Non-pigmented ciliary epithelial cell (primary cell): Measurements from ENCODE around the gene CCDC51.

ENCODE experiments used
- DNase-seq: peaks from one replicate; pipeline ENCODE4 v3.0.0-alpha.2; 2010; ENCODE audit warnings: low read depth

Gene CCDC51

DNA sequence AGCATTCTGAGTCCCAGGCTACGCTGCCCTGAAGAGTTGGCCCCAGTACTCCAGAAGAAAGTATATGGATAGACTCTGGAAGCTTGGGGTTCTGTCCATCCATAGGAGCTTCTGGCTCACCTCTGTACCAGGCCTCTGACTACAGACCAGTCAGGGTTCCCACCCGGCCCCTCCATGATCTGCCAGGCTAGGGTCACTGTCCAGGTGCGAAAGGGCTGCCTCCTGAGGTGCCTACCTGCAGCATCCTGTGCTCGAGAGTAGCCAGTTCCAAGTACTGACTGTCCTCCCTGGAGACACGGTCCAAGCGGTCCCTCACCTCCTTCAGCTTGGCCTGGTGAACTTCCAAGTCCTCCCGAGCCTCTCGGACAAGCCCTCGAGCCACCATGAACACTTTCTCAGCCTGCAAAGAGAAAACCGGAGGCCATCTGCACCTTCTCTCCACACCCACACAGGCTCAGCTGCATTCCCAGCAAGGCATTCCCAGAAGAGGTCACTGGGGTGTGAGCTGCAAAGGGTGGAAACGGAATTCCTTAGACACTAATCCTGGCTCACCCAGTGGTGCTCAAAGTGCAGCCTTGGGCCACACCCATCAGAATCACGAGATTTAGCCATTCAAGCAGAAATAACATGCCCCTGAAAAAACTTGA is 6.3 kb downstream of the CCDC51 start:
- no peak for DNase-seq

DNA sequence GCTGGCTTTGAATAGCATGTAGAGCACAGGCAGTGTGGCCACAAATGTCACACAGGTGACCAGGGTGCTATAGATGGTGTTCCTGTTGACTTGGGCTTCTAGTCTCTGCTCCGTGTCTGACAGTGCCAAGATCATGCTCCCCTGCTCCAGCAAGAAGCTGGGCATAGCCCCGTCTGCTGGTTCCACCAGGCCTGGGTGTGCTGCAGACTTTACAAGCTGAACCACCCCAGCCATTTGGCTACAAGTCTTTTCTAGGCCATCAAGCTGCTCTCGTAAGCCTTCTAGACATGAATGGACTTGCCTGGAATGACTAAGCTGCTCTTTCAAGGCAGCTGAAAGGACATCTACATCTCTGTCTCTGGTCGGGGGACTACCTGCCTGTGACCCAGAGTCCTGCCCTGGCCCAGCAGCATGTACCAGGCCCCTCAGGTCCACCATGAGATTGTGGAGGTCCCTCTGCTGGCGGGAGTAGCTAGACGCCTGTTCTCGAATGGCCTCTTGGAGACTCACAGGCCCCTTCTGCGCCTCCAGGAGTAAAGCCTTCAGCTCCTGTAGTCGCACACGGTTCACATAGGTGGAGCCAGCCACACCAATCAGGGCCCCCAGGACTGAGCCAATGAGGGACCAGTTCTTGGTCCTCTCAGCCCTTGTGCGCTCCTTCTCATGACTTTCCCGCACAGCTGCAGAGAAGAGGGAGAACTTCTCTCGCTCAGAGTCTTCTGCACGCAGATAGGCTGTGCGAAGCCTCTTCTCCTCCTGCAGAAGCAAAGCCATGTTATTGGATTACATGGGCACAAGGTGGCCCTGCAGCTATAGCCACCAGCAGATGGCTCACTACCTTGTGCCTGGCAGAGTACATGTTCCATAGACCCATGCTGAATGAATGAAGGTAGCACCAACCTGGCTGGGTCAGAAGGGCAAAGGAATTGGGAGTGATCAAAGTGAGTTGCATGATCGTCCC is 7.2 kb downstream of the CCDC51 start:
- DNase-seq: no peak

DNA sequence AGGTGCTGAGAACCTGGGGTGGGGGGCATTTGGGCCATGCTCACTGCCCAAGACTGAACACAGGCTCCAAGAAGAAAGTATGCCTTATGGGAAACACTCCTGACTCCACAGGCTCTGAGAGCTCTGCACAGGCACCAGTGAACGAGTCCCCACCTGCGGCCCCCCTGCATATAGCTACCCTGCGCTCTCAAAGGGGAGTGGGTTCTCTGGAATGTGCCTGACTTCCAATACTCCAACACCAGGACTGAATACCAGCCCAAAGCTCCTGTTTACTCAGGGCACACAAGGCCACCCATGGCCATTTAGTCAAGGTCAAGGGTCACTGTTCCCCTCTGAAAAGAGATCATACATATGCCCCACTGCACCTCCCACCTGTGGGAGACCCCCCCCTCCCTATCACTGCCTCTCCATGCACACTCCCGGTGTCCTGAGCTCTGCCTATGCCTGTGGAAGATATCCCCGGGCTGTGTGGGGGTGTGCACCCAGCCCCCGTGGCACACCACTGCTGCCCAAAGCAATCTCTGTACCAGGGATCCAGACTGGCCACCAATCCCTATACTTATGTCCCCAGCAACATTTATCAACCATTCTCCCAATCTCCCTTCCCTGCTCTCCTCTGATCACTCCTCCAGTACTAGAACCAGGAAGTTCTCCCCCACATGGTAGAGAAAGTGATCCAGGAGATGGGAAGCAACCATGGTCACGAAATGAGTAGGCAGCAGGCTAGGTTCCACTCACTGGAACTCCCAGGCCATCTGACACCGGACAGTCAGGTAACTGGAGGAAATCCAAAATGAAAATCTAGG is 8.5 kb downstream of the CCDC51 start:
- no peak for DNase-seq

DNA sequence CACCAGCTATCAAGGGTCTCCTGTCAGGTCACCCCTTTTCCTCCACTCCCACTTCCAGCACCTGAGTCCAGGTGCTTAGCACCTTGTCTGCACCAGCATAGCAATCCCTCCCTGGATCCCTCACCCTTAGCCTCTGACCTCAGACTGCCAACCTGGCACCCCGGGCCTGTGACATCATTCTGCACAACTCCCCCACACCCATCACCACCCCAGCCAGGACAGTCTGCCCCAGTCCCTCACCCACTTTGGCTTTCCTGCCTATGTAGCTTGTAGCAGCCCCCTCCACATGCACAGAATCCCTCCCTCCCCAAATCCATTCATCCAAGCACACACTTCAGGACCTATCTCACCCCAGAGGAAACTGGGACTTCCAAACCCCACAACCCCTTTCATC is 9.2 kb downstream of the CCDC51 start:
- DNase-seq: no peak

DNA sequence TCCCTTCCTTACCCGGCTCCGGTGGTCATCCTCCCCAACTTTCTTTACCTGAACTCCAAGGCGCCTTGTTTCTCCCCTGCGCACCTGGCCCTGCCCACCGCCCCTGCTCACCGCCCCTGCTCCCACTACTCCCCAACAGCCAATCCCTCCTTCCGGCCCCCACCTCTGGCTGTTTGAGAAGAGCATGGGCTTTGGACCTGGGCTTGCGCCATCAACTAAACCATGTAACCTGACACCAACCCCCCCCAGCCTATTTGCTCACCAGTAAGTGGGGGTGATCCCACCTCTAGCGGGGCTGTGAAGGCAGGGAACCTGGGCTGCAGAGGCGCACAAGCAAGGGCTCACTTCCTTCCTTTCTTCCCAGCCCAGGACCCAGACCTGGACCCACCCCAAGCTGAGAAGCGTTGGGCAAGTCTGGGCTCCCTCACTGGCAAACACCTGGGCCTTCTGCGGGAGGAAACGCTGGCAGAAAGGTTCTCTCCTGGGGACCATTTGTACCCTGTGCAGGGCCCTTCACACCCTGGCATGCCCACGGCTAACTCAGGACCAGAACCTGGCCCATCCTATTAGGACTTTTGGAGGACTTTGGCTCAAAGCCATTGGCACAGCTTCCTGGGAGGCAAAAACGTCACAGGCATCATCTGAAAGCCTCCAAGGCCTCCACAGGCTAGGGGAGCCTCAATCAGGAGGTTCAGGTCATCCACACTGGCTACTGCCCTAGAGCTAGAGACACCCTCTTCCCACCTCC is 9.8 kb downstream of the CCDC51 start, which contains the start of gene PLXNB1:
PLXNB1 (minus strand) TSS at position 127 of the 748 bp plus-strand sequence. CDS start 5,475 bp downstream, outside the sequence.
- DNase-seq: no peak

DNA sequence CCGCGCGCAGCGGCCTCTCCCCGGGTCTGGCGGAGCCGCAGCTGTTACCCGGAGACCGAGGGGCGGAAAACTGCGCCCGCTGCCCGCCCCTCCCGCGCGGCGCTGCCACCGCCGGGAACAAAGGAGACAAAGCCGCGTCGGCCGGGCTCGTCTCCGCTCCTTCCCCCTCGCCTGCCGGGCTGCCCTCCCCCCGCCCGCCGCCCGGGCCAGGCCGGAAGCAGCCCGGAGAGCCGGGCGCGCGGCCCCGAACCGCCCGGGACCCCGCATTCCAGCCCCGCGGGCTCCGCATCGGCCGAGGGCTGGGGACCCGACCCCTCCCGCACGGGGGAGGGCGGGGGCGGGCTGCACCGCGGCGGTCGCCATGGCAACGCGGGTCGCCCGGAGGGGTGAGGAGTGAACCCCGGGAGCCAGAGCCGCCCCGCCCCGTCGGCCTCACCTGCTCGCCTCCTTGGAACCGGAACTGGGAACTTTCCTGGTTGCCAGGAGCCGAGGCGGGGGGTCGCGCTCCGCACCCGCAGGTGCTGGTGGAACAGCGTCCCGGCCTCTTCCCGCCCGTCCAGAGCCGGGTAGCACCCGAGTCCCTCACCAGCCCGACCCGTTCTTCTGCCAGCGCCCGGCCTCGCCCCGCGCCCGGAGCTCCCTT is 10.5 kb downstream of the CCDC51 start:
- DNase-seq: no peak

DNA sequence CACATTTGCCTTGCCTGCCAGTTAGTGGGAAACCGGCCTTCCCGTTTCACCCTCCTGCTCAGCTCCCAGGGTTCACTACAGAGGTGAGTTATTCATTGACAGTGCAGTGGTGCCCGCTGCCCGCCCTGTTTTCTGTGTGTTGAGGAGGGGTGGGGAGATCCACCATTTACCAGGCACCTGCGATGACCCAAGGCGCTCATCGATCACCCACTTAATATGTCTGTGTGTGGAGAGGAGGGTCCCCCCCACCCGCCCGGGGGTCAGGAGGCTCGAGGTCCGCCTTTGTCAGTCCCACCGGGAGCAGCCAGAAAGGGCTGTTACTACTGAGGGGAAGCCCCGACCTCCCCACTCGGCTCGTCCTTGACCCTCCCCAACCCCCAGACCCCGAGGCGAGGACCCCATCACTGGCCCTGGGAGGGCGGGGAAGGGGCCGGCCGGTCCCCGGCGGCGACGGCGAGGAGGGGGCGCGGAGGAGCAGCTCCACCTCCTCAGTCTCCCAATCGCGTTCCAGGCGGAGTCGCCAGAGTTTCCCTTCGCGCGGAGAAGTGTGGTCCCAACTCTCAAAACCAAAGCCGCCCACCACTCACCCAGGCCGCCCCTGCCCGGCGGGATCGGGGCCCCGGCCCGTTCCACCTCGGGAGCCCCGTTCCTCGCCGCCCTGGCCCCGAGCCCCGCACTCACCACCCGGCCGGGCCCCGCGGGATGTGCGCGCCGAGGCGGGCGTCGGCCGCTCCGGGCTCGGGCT is 11.2 kb downstream of the CCDC51 start:
- no peak for DNase-seq

DNA sequence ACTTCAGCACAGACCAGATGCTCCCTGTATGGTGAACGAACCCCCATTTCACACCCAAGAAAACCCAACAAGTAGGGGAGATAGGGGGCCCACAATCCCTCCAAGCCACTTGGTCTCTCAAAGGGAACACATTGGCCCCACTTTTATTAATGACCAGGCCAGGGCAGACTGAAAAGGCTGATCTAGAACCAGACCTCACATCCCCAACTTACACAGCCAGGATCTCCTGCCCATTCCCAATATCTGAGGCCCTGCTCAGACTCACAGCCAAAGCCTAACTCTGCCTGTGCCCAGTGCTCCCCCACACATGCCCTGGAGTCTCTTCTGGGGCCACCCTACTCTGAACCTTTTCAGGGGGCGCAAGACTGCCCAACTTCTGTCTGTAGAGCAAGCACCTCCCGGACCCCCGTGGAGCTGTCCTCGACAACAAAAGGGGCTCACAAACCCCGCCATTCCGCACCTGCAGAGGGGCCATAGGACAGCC is 11.8 kb downstream of the CCDC51 start:
- no peak for DNase-seq

GRCh38 chr3:48427630-48427962 is 12.3 kb downstream of the CCDC51 start:
- DNase-seq: no peak

- DNase-seq: no peak
These were observed 12.8 kb downstream of the CCDC51 start for GRCh38 chr3:48426944-48427629.

DNA sequence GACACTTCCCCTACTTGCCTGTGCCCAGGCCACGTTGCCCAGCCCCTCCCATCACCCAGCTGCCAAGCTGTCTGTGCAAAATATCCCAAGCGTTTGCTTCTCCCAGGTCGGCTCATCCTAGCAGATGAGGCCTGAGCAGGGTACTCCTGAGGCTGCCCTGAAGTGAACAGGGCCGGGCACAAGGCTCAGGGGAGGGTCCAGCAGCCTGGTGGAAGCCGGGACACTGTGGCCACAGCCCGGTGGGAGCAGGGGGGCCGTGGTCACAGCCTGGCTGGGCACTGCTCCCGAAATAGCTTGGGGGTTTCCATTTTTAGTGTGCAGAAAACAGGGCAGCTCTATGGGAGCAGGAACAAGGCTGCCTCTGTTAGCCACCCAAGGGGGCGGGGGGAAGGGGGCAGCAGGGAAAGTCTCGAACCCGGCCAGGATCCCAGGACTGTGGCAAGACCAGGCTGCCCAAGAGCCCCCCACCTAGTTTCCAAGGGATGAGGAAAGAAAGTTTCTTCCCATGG is 13.5 kb downstream of the CCDC51 start:
- DNase-seq: no peak

DNA sequence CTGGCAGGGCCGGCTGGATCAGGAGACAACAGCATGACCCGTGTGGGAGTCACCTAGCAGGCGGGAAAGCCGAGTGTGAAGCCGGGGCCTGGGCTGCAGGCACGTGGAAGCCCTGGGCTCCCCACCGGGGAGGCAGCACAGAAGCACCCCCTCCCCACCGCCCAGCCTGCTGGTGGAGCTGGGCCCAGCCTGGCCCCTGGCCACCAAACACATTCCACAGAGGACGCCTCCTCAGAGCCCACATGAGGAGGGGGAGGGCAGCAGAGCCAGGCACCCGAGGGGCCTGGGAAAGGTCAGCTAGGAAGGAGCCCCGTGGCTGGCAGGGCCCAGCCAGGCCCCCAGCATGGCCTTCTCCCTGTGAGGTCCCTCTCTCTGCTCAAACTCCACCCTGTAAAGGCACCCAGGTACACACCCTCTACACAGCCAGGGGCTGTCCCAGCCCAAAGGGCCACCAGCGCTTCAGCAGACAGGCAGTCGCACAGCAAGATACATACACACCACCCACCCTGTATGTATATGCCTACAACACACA is 14.6 kb downstream of the CCDC51 start:
- no peak for DNase-seq

DNA sequence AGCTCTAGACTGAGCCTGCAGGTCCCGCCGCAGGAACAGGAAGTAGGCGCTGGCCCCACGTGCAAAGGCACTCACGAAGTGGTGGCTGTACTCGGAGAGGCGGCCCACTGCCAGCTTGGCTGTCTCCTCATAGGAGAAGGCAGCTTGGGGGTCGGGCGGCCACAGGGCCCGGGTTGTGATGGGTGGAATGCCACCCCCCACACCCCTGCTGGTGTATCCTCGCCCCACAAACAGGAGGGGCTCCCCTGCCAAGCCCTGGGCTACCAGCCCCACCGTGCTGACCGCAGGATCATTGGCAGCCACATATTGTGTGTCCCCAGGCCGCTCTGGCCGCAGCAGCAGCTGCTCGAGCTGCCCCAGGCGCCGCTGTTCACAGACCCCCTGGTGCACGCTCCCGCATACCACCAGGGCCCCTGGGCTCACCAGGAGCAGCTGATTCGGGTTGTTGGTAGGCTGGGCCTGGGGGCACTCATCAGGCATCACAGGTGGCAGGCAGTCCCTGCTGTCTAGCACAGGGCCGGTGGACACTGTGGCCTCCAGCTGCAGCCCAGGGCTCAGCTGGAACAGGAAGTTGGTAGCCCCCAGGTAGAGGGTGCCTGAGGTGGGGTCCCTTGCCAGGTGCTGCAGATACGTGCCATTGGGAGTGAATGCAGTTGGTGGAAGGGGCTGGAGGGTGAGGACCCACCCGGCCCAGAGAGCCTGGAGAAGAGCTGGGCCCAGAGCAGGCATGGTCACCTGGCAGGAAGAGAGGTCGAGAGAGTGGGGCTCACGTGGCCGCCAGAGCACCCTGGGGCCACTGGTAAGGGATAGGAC is 15.8 kb downstream of the CCDC51 start:
- DNase-seq: no peak

DNA sequence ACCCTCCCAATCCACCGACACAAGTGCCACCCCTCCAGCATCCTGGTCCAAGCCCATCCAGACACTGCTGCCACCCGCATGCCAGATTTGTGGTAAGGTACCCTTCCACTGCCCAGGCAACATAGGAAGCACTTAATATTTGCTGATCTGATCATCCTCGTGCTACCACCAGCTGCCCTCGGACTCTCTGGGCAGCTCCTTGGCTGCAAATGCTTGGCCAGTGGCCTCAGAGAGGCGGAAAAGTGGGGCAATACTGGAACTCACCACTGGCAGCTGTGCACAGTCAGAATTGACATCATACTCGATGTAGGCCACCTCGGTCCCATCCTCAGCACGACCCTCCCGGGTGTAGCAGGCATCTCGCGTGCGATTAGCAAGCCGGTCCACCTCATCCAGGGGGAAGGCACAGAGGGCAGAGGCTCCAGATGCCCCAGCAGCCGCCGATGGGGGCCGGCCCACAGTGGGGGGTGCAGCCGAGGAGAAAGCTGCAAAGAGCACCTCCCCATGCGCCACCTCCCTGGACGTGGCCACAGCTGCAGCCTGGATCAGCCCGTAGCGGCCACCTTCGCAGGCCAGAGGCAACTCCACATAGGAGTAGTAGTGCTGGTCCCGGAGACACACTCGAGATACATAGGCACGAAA is 16.6 kb downstream of the CCDC51 start:
- no peak for DNase-seq

DNA sequence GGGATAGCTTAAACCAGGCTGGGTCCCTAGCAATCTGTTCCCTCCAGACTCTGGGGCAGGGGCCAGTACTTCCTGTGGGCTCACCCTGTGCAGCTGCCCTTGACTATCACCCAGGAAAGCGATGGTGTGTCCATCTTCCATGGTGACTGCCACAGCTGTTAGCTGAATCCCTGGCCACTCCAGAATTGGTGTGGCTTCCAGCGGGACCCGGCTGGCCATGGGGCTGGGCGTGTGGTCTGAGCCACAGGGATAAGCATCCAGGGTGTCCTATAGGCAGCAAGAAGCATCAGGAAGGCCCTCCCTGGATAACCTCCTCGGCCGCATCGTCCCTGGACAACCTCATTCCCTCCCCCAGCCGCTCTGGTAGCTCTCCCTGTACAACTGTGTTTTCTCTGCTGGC is 17.2 kb downstream of the CCDC51 start:
- no peak for DNase-seq

GRCh38 chr3:48422272-48422671 is 17.6 kb downstream of the CCDC51 start:
- no peak for DNase-seq

- no peak for DNase-seq
These were observed 19.4 kb downstream of the CCDC51 start for GRCh38 chr3:48420561-48420960.

DNA sequence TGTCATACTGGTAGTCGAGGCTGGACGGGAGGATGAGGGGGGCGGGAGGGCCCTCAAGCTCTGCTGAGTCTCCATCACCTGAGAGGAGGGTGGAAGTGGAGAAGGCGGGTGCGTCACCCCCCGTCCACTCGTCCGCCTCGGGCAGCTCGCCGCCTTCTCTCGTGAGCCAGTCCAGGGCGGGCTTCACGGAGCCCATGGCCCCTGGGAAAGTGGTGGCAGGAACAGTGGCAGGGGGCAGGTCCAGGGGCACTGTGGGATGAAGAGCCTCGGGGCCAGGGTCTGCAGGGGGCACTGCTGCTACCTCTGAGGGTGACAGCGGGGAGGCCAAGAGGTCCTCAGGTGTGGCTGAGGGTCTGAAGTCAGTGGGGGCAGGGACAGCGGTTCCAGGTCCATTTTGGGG is 20.3 kb downstream of the CCDC51 start:
- no peak for DNase-seq
